RWPE2 (cell line): Measurements from ENCODE around the gene PNRC2.
A peak's percentile ranks its signal among the peaks of the same experiment; 100 is the strongest.
"Not testable (repeated sequence)": the region's sequence is repeated elsewhere in the genome, so short reads cannot be mapped to it uniquely, and the experiment has no call there.

Source experiments
- ATAC-seq: fragments of 200-7000 bp; cut with Tn5 transposase; 3 replicates; pipeline ENCODE4 v1.9.1; 2021; ENCODE audit warnings: low read depth
- DNase-seq: peaks from one replicate; pipeline ENCODE4 v3.0.0-alpha.2; 2020; ENCODE audit warnings: low spot score
- H3K27ac ChIP-seq: fragments of 450-650 bp; 2 replicates; pipeline ENCODE4 v1.5.1; 2017; ENCODE audit warnings: mild to moderate bottlenecking; ENCODE audit not compliant: poor library complexity, severe bottlenecking
- H3K27me3 ChIP-seq: fragments of 250-450 bp; sonication (Bioruptor Pico); 2 replicates; pipeline ENCODE4 v1.5.1; 2021; ENCODE audit warnings: mild to moderate bottlenecking, moderate library complexity; ENCODE audit not compliant: insufficient read depth, poor library complexity, severe bottlenecking
- H3K36me3 ChIP-seq: fragments of 250-450 bp; sonication (Bioruptor Pico); 2 replicates; pipeline ENCODE4 v1.5.1; 2020; ENCODE audit warnings: low read depth, mild to moderate bottlenecking, moderate library complexity
- H3K4me1 ChIP-seq: fragments of 250-450 bp; sonication (Bioruptor Pico); 2 replicates; pipeline ENCODE4 v1.5.1; 2021; ENCODE audit warnings: mild to moderate bottlenecking, moderate library complexity; ENCODE audit not compliant: insufficient read depth, poor library complexity, severe bottlenecking
- H3K4me3 ChIP-seq: fragments of 250-450 bp; sonication (Bioruptor Pico); 2 replicates; pipeline ENCODE4 v1.5.1; 2021; ENCODE audit warnings: mild to moderate bottlenecking, moderate library complexity; ENCODE audit not compliant: severe bottlenecking
- H3K9me3 ChIP-seq: fragments of 250-450 bp; sonication (Bioruptor Pico); 2 replicates; pipeline ENCODE4 v1.5.1; 2021; ENCODE audit warnings: mild to moderate bottlenecking, moderate library complexity; ENCODE audit not compliant: severe bottlenecking
- CTCF ChIP-seq: fragments of 450-650 bp; IDR thresholded peaks from one replicate; pipeline ENCODE4 v1.5.1; 2017; ENCODE audit warnings: mild to moderate bottlenecking, moderate library complexity; ENCODE audit not compliant: poor library complexity, severe bottlenecking

PNRC2 gene

GRCh38 chr1:23979387-23979880, 19.8 kb downstream of the PNRC2 start:
- no peak for TF ChIP-seq CTCF
- no peaks in the 10 kb centered on the region for H3K9me3 ChIP-seq
- H3K27me3 ChIP-seq, result no peaks in the 10 kb centered on the region
- peak overlapping the region; percentile 85 for H3K4me3 ChIP-seq
- DNase-seq (no peak), ATAC-seq (no peak)
- H3K4me1 ChIP-seq, result peaks cover 47% of the 10 kb centered on the region
- peak overlapping the region; percentile 96 for H3K27ac ChIP-seq
- H3K36me3 ChIP-seq, result peaks cover 51% of the 10 kb centered on the region

GRCh38 chr1:23979881-23980727, 20.5 kb downstream of the PNRC2 start, which contains the start of gene SRSF10:
TSS of gene SRSF10 (minus strand) at chr1:23980327. CDS start at chr1:23980255, 72 bp downstream.
- peak; percentile 50 for TF ChIP-seq CTCF
- peak within 1 kb of the TSS; percentile 96 for H3K27ac ChIP-seq
- peaks cover 54% of the 10 kb centered on the region for H3K4me1 ChIP-seq
- DNase-seq, result peak; percentile 98
- peak; percentile 82 for ATAC-seq
- peak within 1 kb of the TSS; percentile 85 for H3K4me3 ChIP-seq
- no peaks in the 10 kb centered on the region for H3K9me3 ChIP-seq
- H3K36me3 ChIP-seq, result peaks cover 44% of the 10 kb centered on the region
- H3K27me3 ChIP-seq, result no peaks in the 10 kb centered on the region

GRCh38 chr1:23980728-23981070, 21.1 kb downstream of the PNRC2 start:
- Histone ChIP-seq H3K4me1 (peaks cover 60% of the 10 kb centered on the region), H3K27me3 (no peaks in the 10 kb centered on the region), H3K4me3 (peak overlapping the region; percentile 85), H3K27ac (peak overlapping the region; percentile 96), H3K9me3 (no peaks in the 10 kb centered on the region), H3K36me3 (peaks cover 39% of the 10 kb centered on the region)
- DNase-seq, result peak; percentile 89
- no peak for TF ChIP-seq CTCF
- peak; percentile 72 for ATAC-seq

- peak; percentile 60 for ATAC-seq
- Histone ChIP-seq H3K9me3 (no peaks in the 10 kb centered on the region), H3K4me3 (no peak overlapping the region), H3K27ac (peak overlapping the region; percentile 96), H3K36me3 (no peaks in the 10 kb centered on the region), H3K4me1 (peaks cover 35% of the 10 kb centered on the region), H3K27me3 (no peaks in the 10 kb centered on the region)
- TF ChIP-seq CTCF, result no peak
- peak; percentile 81 for DNase-seq
These were observed 25.0 kb downstream of the PNRC2 start for GRCh38 chr1:23984417-23985186.

GRCh38 chr1:23987038-23987437, 27.4 kb downstream of the PNRC2 start:
- ATAC-seq, result not testable (repeated sequence)

More at GRCh38 chr1:23987038-23987437, 27.4 kb downstream of the PNRC2 start:
- not testable (repeated sequence) for H3K27me3 ChIP-seq, H3K36me3 ChIP-seq, H3K9me3 ChIP-seq, DNase-seq, H3K4me3 ChIP-seq, H3K27ac ChIP-seq
- H3K4me1 ChIP-seq, result peaks cover 21% of the 10 kb centered on the region
